PC-3 (cell line): ENCODE results near the gene KHDC1L.
"Not testable (repeated sequence)": the region's sequence is repeated elsewhere in the genome, so short reads cannot be mapped to it uniquely, and the experiment has no call there.

Experiments used
- CTCF ChIP-seq: fragments of 300-600 bp; sonication (generic); conservative IDR thresholded peaks from 2 replicates; pipeline ENCODE4 v1.5.1; 2017; ENCODE audit warnings: antibody characterized with exemption, low read depth, mild to moderate bottlenecking, low read length
- EZH2 ChIP-seq: fragments of 300-600 bp; sonication (generic); IDR thresholded peaks from one replicate; pipeline ENCODE4 v1.6.1; 2017; ENCODE audit warnings: antibody characterized with exemption, mild to moderate bottlenecking, low read length; ENCODE audit not compliant: unreplicated experiment
- EZH2phosphoT487 ChIP-seq: fragments of 300-600 bp; sonication (generic); IDR thresholded peaks from 2 replicates; pipeline ENCODE4 v1.6.1; 2018; ENCODE audit warnings: mild to moderate bottlenecking, antibody characterized with exemption, low read length, borderline replicate concordance

GRCh38 chr6:73254323-73254722 is 29.0 kb upstream of the KHDC1L start:
- TF ChIP-seq CTCF, EZH2phosphoT487, EZH2: not testable (repeated sequence)
